DMS153 treated with DMSO at 0.1 percent for 48 hours (cell line): Measurements from ENCODE around the gene RPS27.
A peak's percentile ranks its signal among the peaks of the same experiment; 100 is the strongest.
"Not testable (repeated sequence)": the region's sequence is repeated elsewhere in the genome, so short reads cannot be mapped to it uniquely, and the experiment has no call there.

Experiments used
- DNase-seq: peaks from one replicate; lab custom pipeline; 2025; ENCODE audit not compliant: unreplicated experiment; lab: John Stamatoyannopoulos, UW

Gene RPS27

GRCh38 chr1:153960206-153960605, 30.4 kb upstream of the RPS27 start:
- no peak for DNase-seq

- DNase-seq: no peak
Observed at GRCh38 chr1:153961421-153961820, 29.1 kb upstream of the RPS27 start.

GRCh38 chr1:153962088-153963029, 28.2 kb upstream of the RPS27 start:
- DNase-seq: no peak

GRCh38 chr1:153963030-153963849, 27.3 kb upstream of the RPS27 start, which contains the start of gene SLC39A1:
Gene SLC39A1 (minus strand): TSS chr1:153963537. CDS start chr1:153962715, 822 bp downstream.
- peak; percentile 96 for DNase-seq

- no peak for DNase-seq
Observed at GRCh38 chr1:153963850-153964331, 26.7 kb upstream of the RPS27 start.

GRCh38 chr1:153967107-153967999, 23.2 kb upstream of the RPS27 start, which contains the start of gene CREB3L4:
Gene CREB3L4 (plus strand): TSS chr1:153967902. CDS start chr1:153968526, 624 bp downstream.
- DNase-seq: peak; percentile 100

GRCh38 chr1:153968000-153968363, 22.6 kb upstream of the RPS27 start:
- peak; percentile 68 for DNase-seq

GRCh38 chr1:153968408-153968807, 22.2 kb upstream of the RPS27 start:
- no peak for DNase-seq

- no peak for DNase-seq
Observed at GRCh38 chr1:153968972-153969371, 21.6 kb upstream of the RPS27 start.

GRCh38 chr1:153970346-153970745, 20.2 kb upstream of the RPS27 start:
- DNase-seq: no peak

GRCh38 chr1:153973071-153973470, 17.5 kb upstream of the RPS27 start:
- DNase-seq: no peak

GRCh38 chr1:153973525-153973924, 17.0 kb upstream of the RPS27 start:
- DNase-seq: no peak

GRCh38 chr1:153976819-153977249, 13.7 kb upstream of the RPS27 start:
- DNase-seq: no peak

GRCh38 chr1:153977250-153978240, 13.0 kb upstream of the RPS27 start, which contains the start of gene JTB:
Gene JTB (minus strand): TSS chr1:153977674. CDS start chr1:153977252, 422 bp downstream.
- DNase-seq: peak; percentile 81

GRCh38 chr1:153978274-153978909, 12.2 kb upstream of the RPS27 start:
- no peak for DNase-seq

GRCh38 chr1:153979091-153979490, 11.5 kb upstream of the RPS27 start:
- not testable (repeated sequence) for DNase-seq

GRCh38 chr1:153981735-153982134, 8.8 kb upstream of the RPS27 start:
- DNase-seq: not testable (repeated sequence)

GRCh38 chr1:153984123-153984894, 6.3 kb upstream of the RPS27 start:
- no peak for DNase-seq
